ENCODE results near the gene MAP4K2. TPM values are rescaled to one million over a fixed set of nuclear protein-coding genes. Genes with fewer than 3 reads are reported as not detected.

Gene MAP4K2
- total and polyA plus RNA-seq, 8 donors: 19.3 to 48.2 (median 45.2) TPM

- no peaks in the 10 kb centered on the region for H3K9me3 ChIP-seq
- no peak for ATAC-seq
- TF ChIP-seq CTCF (IDR thresholded peaks at IDR 0.05): no peak
- H3K4me1 ChIP-seq: no peaks in the 10 kb centered on the region
- H3K4me3 ChIP-seq: no peak overlapping the region
- H3K36me3 ChIP-seq: peaks cover 0 to 61% of the 10 kb centered on the region in 2 donors
- no peak for DNase-seq
- H3K27ac ChIP-seq: no peak overlapping the region
- intact Hi-C loops (cut with DNase I): no loop called here
- no peaks in the 10 kb centered on the region for H3K27me3 ChIP-seq
Observed at GRCh38 chr11:64829536-64830251, 26.7 kb upstream of the MAP4K2 start.

GRCh38 chr11:64827451-64827839 is 24.4 kb upstream of the MAP4K2 start:
- DNase-seq (no peak), ATAC-seq (no peak)
- Histone ChIP-seq H3K27ac (no peak overlapping the region), H3K4me3 (no peak overlapping the region), H3K9me3 (no peaks in the 10 kb centered on the region), H3K36me3 (peaks cover 0 to 42% of the 10 kb centered on the region in 2 donors), H3K27me3 (no peaks in the 10 kb centered on the region), H3K4me1 (no peaks in the 10 kb centered on the region)
- TF ChIP-seq CTCF (IDR thresholded peaks at IDR 0.05): no peak
- intact Hi-C loops (cut with DNase I): no loop called here

GRCh38 chr11:64826578-64827450 is 23.8 kb upstream of the MAP4K2 start:
- Histone ChIP-seq H3K27me3 (no peaks in the 10 kb centered on the region), H3K27ac (no peak overlapping the region), H3K4me1 (no peaks in the 10 kb centered on the region), H3K36me3 (peaks cover 0 to 37% of the 10 kb centered on the region in 2 donors), H3K9me3 (no peaks in the 10 kb centered on the region), H3K4me3 (no peak overlapping the region)
- no peak for DNase-seq
- no peak for ATAC-seq
- intact Hi-C loops (cut with DNase I): no loop called here
- TF ChIP-seq CTCF (IDR thresholded peaks at IDR 0.05): no peak

- intact Hi-C loops (cut with DNase I): no loop called here
- peaks cover 0 to 30% of the 10 kb centered on the region in 2 donors for H3K36me3 ChIP-seq
- H3K4me1 ChIP-seq: no peaks in the 10 kb centered on the region
- ATAC-seq (no peak), DNase-seq (no peak)
- H3K27ac ChIP-seq: no peak overlapping the region
- H3K4me3 ChIP-seq: no peak overlapping the region
- no peaks in the 10 kb centered on the region for H3K9me3 ChIP-seq
- no peaks in the 10 kb centered on the region for H3K27me3 ChIP-seq
- TF ChIP-seq CTCF (IDR thresholded peaks at IDR 0.05): no peak
Observed at GRCh38 chr11:64826062-64826461, 23.0 kb upstream of the MAP4K2 start.

- H3K27me3 ChIP-seq: no peaks in the 10 kb centered on the region
- no peaks in the 10 kb centered on the region for H3K9me3 ChIP-seq
- ATAC-seq (no peak), DNase-seq (no peak)
- no peak overlapping the region for H3K4me3 ChIP-seq
- H3K36me3 ChIP-seq: peaks cover 0 to 12% of the 10 kb centered on the region in 2 donors
- H3K27ac ChIP-seq: no peak overlapping the region
- intact Hi-C loops (cut with DNase I): no loop called here
- H3K4me1 ChIP-seq: no peaks in the 10 kb centered on the region
- no peak for TF ChIP-seq CTCF (IDR thresholded peaks at IDR 0.05)
Observed at GRCh38 chr11:64823568-64824119, 20.6 kb upstream of the MAP4K2 start.

Measured in left lung (tissue), 10 donors.